Gastrocnemius medialis (tissue), 4 donors: ENCODE results near the gene ITPRIP. TPM values are rescaled to one million over a fixed set of nuclear protein-coding genes. Genes with fewer than 3 reads are reported as not detected.

Source experiments
- ATAC-seq, 2 donors: fragments of 150-250 bp; one replicate each; pipeline ENCODE4 v1.9.1; 2016
- DNase-seq, 2 donors: peaks; one replicate each; pipeline ENCODE4 v3.0.0-alpha.2; 2019
- H3K27ac ChIP-seq, 4 donors: fragments of 200-600 bp; sonication (generic); 1 replicate in 1 of 4; 2 replicates in 3 of 4; pipeline ENCODE4 v1.5.1; 2016 to 2018; ENCODE audit warnings: mild to moderate bottlenecking in 2 of 4, moderate library complexity in 1 of 4
- H3K27me3 ChIP-seq, 3 donors: fragments of 200-600 bp; sonication (generic) in 2 of 3; 1 replicate in 1 of 3; 2 replicates in 2 of 3; pipeline versions ENCODE4 v1.5.1 to v1.6.0; 2016 to 2019; ENCODE audit warnings: mild to moderate bottlenecking in 1 of 3, moderate library complexity in 1 of 3
- H3K36me3 ChIP-seq, 2 donors: fragments of 200-600 bp; sonication (generic) in 1 of 2; one replicate each; pipeline ENCODE4 v1.5.1; 2017 to 2018
- H3K4me1 ChIP-seq, 2 donors: fragments of 200-600 bp; sonication (generic) in 1 of 2; one replicate each; pipeline ENCODE4 v1.5.1; 2016 to 2017; ENCODE audit warnings: mild to moderate bottlenecking in 2 of 2
- H3K4me3 ChIP-seq, 4 donors: fragments of 200-600 bp; sonication (generic) in 3 of 4; 1 replicate in 1 of 4; 2 replicates in 3 of 4; pipeline ENCODE4 v1.5.1; 2016 to 2019; ENCODE audit warnings: mild to moderate bottlenecking in 2 of 4
- H3K9me3 ChIP-seq, 3 donors: fragments of 200-600 bp; sonication (generic) in 2 of 3; 1 replicate in 1 of 3; 2 replicates in 2 of 3; pipeline ENCODE4 v1.5.1; 2016 to 2019
- CTCF ChIP-seq, 5 experiments: fragments of 450-650 bp in 3 of 5; fragments of 200-600 bp in 2 of 5; sonication (generic) in 2 of 5; IDR thresholded peaks in 4 of 5; conservative IDR thresholded peaks in 1 of 5; 1 replicate in 4 of 5; 2 replicates in 1 of 5; pipeline ENCODE4 v1.5.1; 2016 to 2019; ENCODE audit warnings: antibody characterized with exemption in 5 of 5, mild to moderate bottlenecking in 3 of 5, moderate library complexity in 3 of 5
- POLR2A ChIP-seq, 2 donors: fragments of 450-650 bp; IDR thresholded peaks; one replicate each; pipeline ENCODE4 v1.6.1; 2017; ENCODE audit warnings: antibody characterized with exemption in 2 of 2, mild to moderate bottlenecking in 2 of 2, moderate library complexity in 2 of 2
- in situ Hi-C, 4 donors: fragments of 200-750 bp; cut with MboI; loops; one replicate each; pipeline versions ENCODE4 v1.15.0 to v1.8.0; 2017; ENCODE audit warnings: low sequenced_read_pairs in 4 of 4
- intact Hi-C: fragments of 100-400 bp; cut with DNase I; formaldehyde crosslinking; loops from one replicate; pipeline ENCODE4 v1.15.1; 2023; ENCODE audit warnings: low total_unique reads
- total RNA-seq, 4 donors: library from RNA; depleted of rRNA; stranded (reverse); fragments of >200 nt; gene quantifications; one replicate each; pipeline versions ENCODE4 v1.1.0 to v1.2.3, GENCODE V29; 2016

ITPRIP gene
- total RNA-seq, 4 donors from 2014 or later: 5.0 to 19.9 (median 7.9) TPM

- peaks cover 60 to 68% of the 10 kb centered on the region in 2 donors for H3K4me1 ChIP-seq
Observed at GRCh38 chr10:104334561-104334960, 3.7 kb downstream of the ITPRIP start.

GRCh38 chr10:104333728-104334373, 4.4 kb downstream of the ITPRIP start:
- no peak for DNase-seq
- no peak for ATAC-seq
- no peaks in the 10 kb centered on the region for H3K9me3 ChIP-seq
- no peak overlapping the region for H3K4me3 ChIP-seq
- intact Hi-C loops (loop anchor here (10.0 kb wide), 1 partner anchor 419 kb away; the partner anchor contains the start of gene STN1), in situ Hi-C loops (no loop called here)
- H3K4me1 ChIP-seq: peaks cover 65 to 75% of the 10 kb centered on the region in 2 donors
- H3K36me3 ChIP-seq: no peaks in the 10 kb centered on the region
- no peak for TF ChIP-seq CTCF (IDR thresholded peaks at IDR 0.05 in 4 of 5, conservative IDR thresholded peaks at IDR 0.05 in 1 of 5)
- no peak for TF ChIP-seq POLR2A (IDR thresholded peaks at IDR 0.05)
- H3K27me3 ChIP-seq: no peaks in the 10 kb centered on the region
- H3K27ac ChIP-seq: peak overlapping the region; percentile 82 to 97 (median 92)

More at GRCh38 chr10:104334561-104334960, 3.7 kb downstream of the ITPRIP start:
- Histone ChIP-seq H3K36me3 (no peaks in the 10 kb centered on the region), H3K4me3 (no peak overlapping the region), H3K27me3 (no peaks in the 10 kb centered on the region), H3K27ac (peak overlapping the region; percentile 82 to 97 (median 92)), H3K9me3 (no peaks in the 10 kb centered on the region)
- intact Hi-C loops: loop anchor here (10.0 kb wide), 1 partner anchor 420 kb away; the partner anchor contains the start of gene STN1
- no peak for DNase-seq
- in situ Hi-C loops: no loop called here
- ATAC-seq: no peak
- TF ChIP-seq CTCF (IDR thresholded peaks at IDR 0.05 in 4 of 5, conservative IDR thresholded peaks at IDR 0.05 in 1 of 5): no peak
- no peak for TF ChIP-seq POLR2A (IDR thresholded peaks at IDR 0.05)

GRCh38 chr10:104333032-104333727, 5.1 kb downstream of the ITPRIP start:
- H3K4me1 ChIP-seq: peaks cover 71 to 82% of the 10 kb centered on the region in 2 donors
- TF ChIP-seq POLR2A (IDR thresholded peaks at IDR 0.05) (peak in 1 of 2 donors; percentile 10), CTCF (IDR thresholded peaks at IDR 0.05 in 4 of 5, conservative IDR thresholded peaks at IDR 0.05 in 1 of 5) (no peak)
- H3K27me3 ChIP-seq: no peaks in the 10 kb centered on the region
- H3K4me3 ChIP-seq: no peak overlapping the region
- no peak for DNase-seq
- H3K36me3 ChIP-seq: no peaks in the 10 kb centered on the region
- no peak for ATAC-seq
- in situ Hi-C loops: no loop called here
- peak overlapping the region; percentile 82 to 97 (median 92) for H3K27ac ChIP-seq
- H3K9me3 ChIP-seq: no peaks in the 10 kb centered on the region
- intact Hi-C loops: loop anchor here (10.0 kb wide), 1 partner anchor 418 kb away; the partner anchor contains the start of gene STN1

GRCh38 chr10:104332243-104333031, 5.8 kb downstream of the ITPRIP start:
- ATAC-seq: no peak
- intact Hi-C loops: loop anchor here (10.0 kb wide), 1 partner anchor 418 kb away; the partner anchor contains the start of gene STN1
- Histone ChIP-seq H3K4me3 (no peak overlapping the region), H3K9me3 (no peaks in the 10 kb centered on the region), H3K27ac (peak overlapping the region; percentile 82 to 97 (median 92)), H3K36me3 (no peaks in the 10 kb centered on the region), H3K27me3 (no peaks in the 10 kb centered on the region), H3K4me1 (peaks cover 79 to 87% of the 10 kb centered on the region in 2 donors)
- in situ Hi-C loops: no loop called here
- TF ChIP-seq CTCF (IDR thresholded peaks at IDR 0.05 in 4 of 5, conservative IDR thresholded peaks at IDR 0.05 in 1 of 5) (no peak), POLR2A (IDR thresholded peaks at IDR 0.05) (no peak)
- no peak for DNase-seq
